A549 (cell line): ENCODE measurements around the gene COX11. TPM values are rescaled to one million over a fixed set of nuclear protein-coding genes. Genes with fewer than 3 reads are reported as not detected.

Source experiments
- ATAC-seq, 2 experiments: fragments of 200-7000 bp in 1 of 2; fragments of >200 bp in 1 of 2; cut with Nextera tagmentation in 1 of 2; cut with Tn5 transposase in 1 of 2; 3 replicates each; pipeline versions ENCODE4 v1.8.0 to v1.9.1; 2018 to 2020; ENCODE audit warnings: mild to moderate bottlenecking in 1 of 2, moderate library complexity in 1 of 2
- CTCF ChIA-PET: fragments of 300-600 bp; sonication (Branson Sonifier 250); formaldehyde crosslinking; extraction: SDS; loops from one replicate; lab custom pipeline; 2021; ENCODE audit warnings: antibody characterized with exemption, inconsistent platforms; lab: Yijun Ruan, JAX
- POLR2A ChIA-PET: fragments of 350-600 bp; formaldehyde crosslinking; extraction: SDS; loops from one replicate; lab custom pipeline; 2021; ENCODE audit warnings: antibody characterized with exemption, inconsistent platforms; lab: Yijun Ruan, JAX
- DNase-seq, 2 experiments: peaks; one replicate each; pipeline versions ENCODE4 v3.0.0 to v3.0.0-alpha.2; 2011 to 2016; ENCODE audit warnings: low read depth in 1 of 2, low spot score in 1 of 2
- FAIRE-seq: peaks from 2 replicates; lab custom pipeline; 2011; peaks lifted over from hg19 to GRCh38; lab: Jason Lieb, UNC
- H3K27ac ChIP-seq, 2 experiments: fragments of >200 bp; sonication (Bioruptor Twin); formaldehyde crosslinking; 3 replicates each; pipeline ENCODE4 v1.5.1; 2016 to 2017
- H3K4me1 ChIP-seq: fragments of >200 bp; sonication (Bioruptor Twin); formaldehyde crosslinking; 3 replicates; pipeline ENCODE4 v1.6.1; 2016
- H3K4me2 ChIP-seq: fragments of >200 bp; sonication (Bioruptor Twin); formaldehyde crosslinking; 3 replicates; pipeline ENCODE4 v1.6.1; 2016
- H3K4me3 ChIP-seq: fragments of >200 bp; sonication (Bioruptor Twin); formaldehyde crosslinking; 3 replicates; pipeline ENCODE4 v1.5.1; 2016
- H3K9me3 ChIP-seq: fragments of >200 bp; sonication (Bioruptor Twin); formaldehyde crosslinking; 3 replicates; pipeline ENCODE4 v1.6.1; 2016
- BCL3 ChIP-seq: fragments of >200 bp; sonication (Bioruptor Twin); formaldehyde crosslinking; IDR thresholded peaks from 3 replicates; pipeline ENCODE4 v1.6.1; 2016
- CBX8 ChIP-seq: fragments of 200-600 bp; sonication (generic); IDR thresholded peaks from 2 replicates; pipeline ENCODE4 v1.6.1; 2016
- FOSB ChIP-seq: fragments of 250-450 bp; sonication (Bioruptor Pico); IDR thresholded peaks from 2 replicates; pipeline ENCODE4 v1.5.0; 2020; ENCODE audit warnings: mild to moderate bottlenecking, moderate library complexity
- HDAC2 ChIP-seq: fragments of 200-600 bp; sonication (generic); IDR thresholded peaks from 2 replicates; pipeline ENCODE4 v1.6.1; 2016
- MAX ChIP-seq: IDR thresholded peaks from 2 replicates; pipeline ENCODE4 v1.6.1; 2012
- NFE2L2 ChIP-seq: fragments of 150-350 bp; conservative IDR thresholded peaks from 2 replicates; pipeline ENCODE4 v1.6.1; 2014; ENCODE audit warnings: low read length
- NPAS2 ChIP-seq: fragments of 250-450 bp; sonication (Bioruptor Pico); IDR thresholded peaks from 2 replicates; pipeline ENCODE4 v1.8.0; 2022; ENCODE audit warnings: mild to moderate bottlenecking, moderate library complexity, borderline replicate concordance
- NR3C1 ChIP-seq: fragments of >200 bp; sonication (Bioruptor Twin); formaldehyde crosslinking; IDR thresholded peaks from 3 replicates; pipeline ENCODE4 v1.6.1; 2017
- WGBS: methylation state at CpG from one replicate; pipeline ENCODE4 v1.1.6; 2017; ENCODE audit errors: missing lambda C conversion rate; 5-methylcytosine and 5-hydroxymethylcytosine counted together
- polyA plus RNA-seq, 4 experiments: library from polyadenylated mRNA; depleted of rRNA in 3 of 4; stranded (reverse); fragments of >200 nt; fragmentation: RNase III in 1 of 4; extraction: RNeasy Plus Mini Kit Qiagen cat#74134 plus additional on column Dnase treatment in 1 of 4; gene quantifications; 2 replicates in 3 of 4; 3 replicates in 1 of 4; pipeline ENCODE4 v1.2.3, GENCODE V29; 2011 to 2017
- small RNA-seq, 6 experiments: library from RNA; depleted of rRNA; stranded (forward); fragments of <200 nt; gene quantifications; one replicate each; pipeline ENCODE3, GENCODE V24; 2012

The COX11 gene
- polyA plus RNA-seq, 2 of the 4 experiments (the other 2 are of a cell fraction): 95.4 to 121 TPM

- ATAC-seq: no peak
- ChIA-PET CTCF (interaction anchor here (0.9 kb wide), 1 partner anchor 13 kb away, joined by 3 read pairs; no protein-coding TSS in a partner anchor), POLR2A (no interaction called here)
- TF ChIP-seq MAX (no peak), NR3C1 (no peak), NFE2L2 (no peak), FOSB (CRISPR knock-in tag) (no peak), CBX8 (no peak), BCL3 (no peak), HDAC2 (no peak), NPAS2 (no peak)
- DNase-seq: no peak
- Histone ChIP-seq H3K4me1 (no peaks in the 10 kb centered on the region), H3K9me3 (peaks cover 15% of the 10 kb centered on the region), H3K4me2 (no peak overlapping the region), H3K4me3 (no peak overlapping the region), H3K27ac (no peak overlapping the region)
- 94% methylated on average over 2 of the region's 2 CpGs for WGBS
- FAIRE-seq: no peak
These were observed 51.7 kb downstream of the COX11 start for GRCh38 chr17:54916721-54917120.

Small RNA genes within 50 kb of the gene (small RNA-seq; reads per million reads assigned to genes)
- 0 reads per million in 6 experiments for gene AC007485.1

Other genes starting within 250 kb of the COX11 start
- 111 and 117 TPM in 2 replicates for gene TOM1L1, start 67.8 kb downstream of the COX11 start, polyA plus RNA-seq (2011; rRNA removed)
- 53.4 to 58.5 TPM (median 56.2 TPM) in 3 replicates for gene TOM1L1, start 67.8 kb downstream of the COX11 start, polyA plus RNA-seq (2017; fragmentation: RNase III; extraction: RNeasy Plus Mini Kit Qiagen cat#74134 plus additional on column Dnase treatment)
- gene STXBP4, start 111 bp upstream of the COX11 start, polyA plus RNA-seq (2011; rRNA removed): 13.1 and 16.0 TPM in 2 replicates
- gene STXBP4, start 111 bp upstream of the COX11 start, polyA plus RNA-seq (2017; fragmentation: RNase III; extraction: RNeasy Plus Mini Kit Qiagen cat#74134 plus additional on column Dnase treatment): 8.1 to 9.0 TPM (median 8.7 TPM) in 3 replicates